ENCODE results near the gene RTP3.

GRCh38 chr3:46467562-46467961 lies 30.2 kb upstream of the RTP3 start:
- TF ChIP-seq ZBTB7A (IDR thresholded peaks at IDR 0.05; ENCODE audit: low read depth) = no peak
- TF ChIP-seq CREB1 (IDR thresholded peaks at IDR 0.05; ENCODE audit: low read depth) = no peak
- TF ChIP-seq EP300 (IDR thresholded peaks at IDR 0.05; ENCODE audit: borderline replicate concordance) = no peak
- TF ChIP-seq TAF1 (IDR thresholded peaks at IDR 0.05; ENCODE audit: low read depth) = no peak
- TF ChIP-seq CEBPB (IDR thresholded peaks at IDR 0.05) = no peak
- no peak for TF ChIP-seq NFIC (IDR thresholded peaks at IDR 0.05)
- no peak for TF ChIP-seq FOXM1 (IDR thresholded peaks at IDR 0.05; ENCODE audit: borderline replicate concordance, low read depth)
- TF ChIP-seq TEAD4 (IDR thresholded peaks at IDR 0.05) = no peak
- no peak for TF ChIP-seq EGR1 (IDR thresholded peaks at IDR 0.05)
